SKM-1 (cell line): ENCODE data around the gene CDC14A.
"Not testable (repeated sequence)": the region's sequence is repeated elsewhere in the genome, so short reads cannot be mapped to it uniquely, and the experiment has no call there.

ENCODE experiments used
- DNase-seq: peaks from one replicate; lab custom pipeline; 2025; ENCODE audit not compliant: unreplicated experiment; lab: John Stamatoyannopoulos, UW

Gene CDC14A

GRCh38 chr1:100362821-100363466 is 10.6 kb downstream of the CDC14A start:
- no peak for DNase-seq

GRCh38 chr1:100363831-100364230 is 11.5 kb downstream of the CDC14A start:
- no peak for DNase-seq

GRCh38 chr1:100364697-100365096 is 12.4 kb downstream of the CDC14A start:
- no peak for DNase-seq

- DNase-seq: no peak
Observed at GRCh38 chr1:100366209-100366525, 13.9 kb downstream of the CDC14A start.

- DNase-seq: not testable (repeated sequence)
Observed at GRCh38 chr1:100369339-100369738, 17.0 kb downstream of the CDC14A start.

GRCh38 chr1:100373953-100374352 is 21.6 kb downstream of the CDC14A start:
- DNase-seq: not testable (repeated sequence)

- not testable (repeated sequence) for DNase-seq
Observed at GRCh38 chr1:100376890-100377289, 24.6 kb downstream of the CDC14A start.

- DNase-seq: no peak
Observed at GRCh38 chr1:100377590-100378361, 25.5 kb downstream of the CDC14A start.

GRCh38 chr1:100378956-100379355 is 26.6 kb downstream of the CDC14A start:
- DNase-seq: no peak

- no peak for DNase-seq
Observed at GRCh38 chr1:100380635-100381034, 28.3 kb downstream of the CDC14A start.

GRCh38 chr1:100382657-100383056 is 30.4 kb downstream of the CDC14A start:
- DNase-seq: no peak

- DNase-seq: no peak
Observed at GRCh38 chr1:100383743-100384405, 31.6 kb downstream of the CDC14A start.

- DNase-seq: no peak
Observed at GRCh38 chr1:100387209-100387608, 34.9 kb downstream of the CDC14A start.

GRCh38 chr1:100387657-100388350 is 35.5 kb downstream of the CDC14A start:
- no peak for DNase-seq

- no peak for DNase-seq
Observed at GRCh38 chr1:100390531-100390930, 38.2 kb downstream of the CDC14A start.

- DNase-seq: no peak
Observed at GRCh38 chr1:100391675-100392074, 39.4 kb downstream of the CDC14A start.

- no peak for DNase-seq
Observed at GRCh38 chr1:100392756-100393155, 40.5 kb downstream of the CDC14A start.

GRCh38 chr1:100394285-100394684 is 42.0 kb downstream of the CDC14A start:
- DNase-seq: no peak

- DNase-seq: no peak
Observed at GRCh38 chr1:100395913-100396312, 43.6 kb downstream of the CDC14A start.

- no peak for DNase-seq
Observed at GRCh38 chr1:100396651-100397050, 44.3 kb downstream of the CDC14A start.

- DNase-seq: no peak
Observed at GRCh38 chr1:100397681-100398080, 45.4 kb downstream of the CDC14A start.

- DNase-seq: no peak
Observed at GRCh38 chr1:100398648-100399047, 46.3 kb downstream of the CDC14A start.
